DOHH2 (cell line): ENCODE data around the gene CCNO.

ENCODE experiments used
- H3F3A ChIP-seq: fragments of 200-600 bp; sonication (generic), shearing (Covaris generic); 2 replicates; pipeline ENCODE4 v1.6.0; 2016; ENCODE audit warnings: antibody characterized with exemption, mild to moderate bottlenecking; ENCODE audit not compliant: control insufficient read depth, insufficient read depth
- H3K27ac ChIP-seq: fragments of 200-600 bp; sonication (generic); 2 replicates; pipeline ENCODE4 v1.5.1; 2014; ENCODE audit warnings: low read depth, mild to moderate bottlenecking, low read length, moderate library complexity
- H3K27me3 ChIP-seq: fragments of 200-600 bp; sonication (generic); 2 replicates; pipeline ENCODE4 v1.6.1; 2014; ENCODE audit warnings: mild to moderate bottlenecking, low read length, mixed read lengths; ENCODE audit not compliant: control insufficient read depth
- H3K36me3 ChIP-seq: fragments of 200-600 bp; sonication (generic); 2 replicates; pipeline ENCODE4 v1.6.1; 2014; ENCODE audit warnings: mild to moderate bottlenecking, low read length, moderate library complexity, mixed read lengths; ENCODE audit not compliant: control insufficient read depth
- H3K4me1 ChIP-seq: fragments of 200-600 bp; sonication (generic); 2 replicates; pipeline ENCODE4 v1.6.1; 2014; ENCODE audit warnings: mild to moderate bottlenecking, low read length, mixed read lengths; ENCODE audit not compliant: control insufficient read depth
- H3K4me2 ChIP-seq: fragments of 200-600 bp; sonication (generic); 2 replicates; pipeline ENCODE4 v1.6.0; 2014; ENCODE audit warnings: mild to moderate bottlenecking, low read length, moderate library complexity
- H3K4me3 ChIP-seq: fragments of 200-600 bp; sonication (generic); 2 replicates; pipeline ENCODE4 v1.5.1; 2014; ENCODE audit warnings: mild to moderate bottlenecking, low read length, mixed read lengths
- H3K79me2 ChIP-seq: fragments of 200-600 bp; sonication (generic); 2 replicates; pipeline ENCODE4 v1.6.1; 2014; ENCODE audit warnings: mild to moderate bottlenecking, low read length, mixed read lengths; ENCODE audit not compliant: control insufficient read depth
- H3K9me2 ChIP-seq: fragments of 200-600 bp; sonication (generic); replicated peaks from 2 replicates; pipeline ENCODE4 v1.6.1; 2014; ENCODE audit warnings: mild to moderate bottlenecking, low read length, mixed read lengths; ENCODE audit not compliant: control insufficient read depth
- H3K9me3 ChIP-seq: fragments of 200-600 bp; sonication (generic); 2 replicates; pipeline ENCODE4 v1.6.1; 2014; ENCODE audit warnings: antibody characterized with exemption, low read length, mixed read lengths; ENCODE audit not compliant: control insufficient read depth, insufficient read depth
- H4K20me1 ChIP-seq: fragments of 200-600 bp; sonication (generic); 2 replicates; pipeline ENCODE4 v1.6.0; 2014; ENCODE audit warnings: low read depth, mild to moderate bottlenecking, antibody characterized with exemption, low read length, moderate library complexity; ENCODE audit not compliant: control insufficient read depth, insufficient read depth
- CTCF ChIP-seq: fragments of 200-600 bp; sonication (generic); IDR thresholded peaks from one replicate; pipeline ENCODE4 v1.5.1; 2014; ENCODE audit warnings: antibody characterized with exemption, mild to moderate bottlenecking, low read depth, low read length; ENCODE audit not compliant: poor library complexity, severe bottlenecking
- EZH2phosphoT487 ChIP-seq: fragments of 200-600 bp; sonication (generic); IDR thresholded peaks from 2 replicates; pipeline ENCODE4 v1.6.1; 2017; ENCODE audit warnings: borderline replicate concordance, mild to moderate bottlenecking, antibody characterized with exemption, low read length, moderate library complexity, mixed read lengths

CCNO gene

GRCh38 chr5:55231029-55231918 lies 2.1 kb downstream of the CCNO start:
- Histone ChIP-seq H3K79me2 (no peaks in the 10 kb centered on the region), H3K4me3 (peak overlapping the region; percentile 74), H3K9me2 (no peaks in the 10 kb centered on the region), H3F3A (no peaks in the 10 kb centered on the region), H3K27me3 (peaks cover 86% of the 10 kb centered on the region), H4K20me1 (no peaks in the 10 kb centered on the region; the same call in 1 of the 2 replicates), H3K36me3 (no peaks in the 10 kb centered on the region), H3K4me2 (peak overlapping the region; percentile 80), H3K4me1 (peaks cover 46% of the 10 kb centered on the region), H3K9me3 (no peaks in the 10 kb centered on the region), H3K27ac (no peak overlapping the region)
- TF ChIP-seq EZH2phosphoT487, result peak; percentile 77; the same call in 1 of the 2 replicates
- no peak for TF ChIP-seq CTCF

GRCh38 chr5:55230086-55230629 lies 3.2 kb downstream of the CCNO start:
- Histone ChIP-seq H3K79me2 (no peaks in the 10 kb centered on the region), H3K4me2 (no peak overlapping the region), H3F3A (no peaks in the 10 kb centered on the region), H3K27me3 (peaks cover 96% of the 10 kb centered on the region), H3K9me2 (no peaks in the 10 kb centered on the region), H3K4me3 (no peak overlapping the region), H3K36me3 (no peaks in the 10 kb centered on the region), H3K27ac (no peak overlapping the region), H3K4me1 (peaks cover 49% of the 10 kb centered on the region), H4K20me1 (no peaks in the 10 kb centered on the region; the same call in 1 of the 2 replicates), H3K9me3 (no peaks in the 10 kb centered on the region)
- no peak for TF ChIP-seq EZH2phosphoT487
- TF ChIP-seq CTCF, result no peak

- H3K4me2 ChIP-seq, result peak overlapping the region; percentile 89
- no peaks in the 10 kb centered on the region; the same call in 1 of the 2 replicates for H4K20me1 ChIP-seq
- TF ChIP-seq EZH2phosphoT487 (no peak), CTCF (no peak)
- no peak overlapping the region for H3K27ac ChIP-seq
- peaks cover 97% of the 10 kb centered on the region for H3K27me3 ChIP-seq
- no peaks in the 10 kb centered on the region for H3K9me3 ChIP-seq
- peak overlapping the region; percentile 76 for H3K4me3 ChIP-seq
- H3F3A ChIP-seq, result no peaks in the 10 kb centered on the region
- H3K36me3 ChIP-seq, result no peaks in the 10 kb centered on the region
- peaks cover 37% of the 10 kb centered on the region for H3K4me1 ChIP-seq
- no peaks in the 10 kb centered on the region for H3K79me2 ChIP-seq
- H3K9me2 ChIP-seq, result no peaks in the 10 kb centered on the region
Measured at GRCh38 chr5:55227664-55228430, 5.6 kb downstream of the CCNO start.
